Activated T-cell treated with anti-CD3 and anti-CD28 coated beads, Interleukin-2, amount 50 U/mL, for 4 hours (primary cell): Measurements from ENCODE around the gene MACROD2. TPM values are rescaled to one million over a fixed set of nuclear protein-coding genes. Genes with fewer than 3 reads are reported as not detected.

Source experiments
- ATAC-seq, 2 donors: fragments of 200-7000 bp; cut with Tn5 transposase; one replicate each; pipeline ENCODE4 v1.10.0; 2021
- DNase-seq: peaks from one replicate; pipeline ENCODE4 v3.0.0-alpha.2; 2020
- H3K27me3 Mint-ChIP-seq: one replicate; pipeline ENCODE4 v1.8.0; 2021; ENCODE audit warnings: low read depth, mixed read lengths
- H3K36me3 Mint-ChIP-seq: one replicate; pipeline ENCODE4 v1.8.0; 2022; ENCODE audit warnings: mixed read lengths; ENCODE audit not compliant: insufficient read depth
- H3K4me1 Mint-ChIP-seq: one replicate; pipeline ENCODE4 v1.8.0; 2021; ENCODE audit warnings: low read depth, mixed read lengths
- H3K4me3 Mint-ChIP-seq: one replicate; pipeline ENCODE4 v1.8.0; 2021; ENCODE audit warnings: mild to moderate bottlenecking, moderate library complexity, mixed read lengths
- H3K9me3 Mint-ChIP-seq: one replicate; pipeline ENCODE4 v1.8.0; 2021; ENCODE audit warnings: mixed read lengths
- total RNA-seq, 3 donors: library from RNA; stranded (reverse); gene quantifications; one replicate each; pipeline ENCODE4 v1.2.1, GENCODE V29; 2021

Gene MACROD2
- total RNA-seq, 3 donors from 2014 or later, result 0.10 TPM; not detected in 2

DNA sequence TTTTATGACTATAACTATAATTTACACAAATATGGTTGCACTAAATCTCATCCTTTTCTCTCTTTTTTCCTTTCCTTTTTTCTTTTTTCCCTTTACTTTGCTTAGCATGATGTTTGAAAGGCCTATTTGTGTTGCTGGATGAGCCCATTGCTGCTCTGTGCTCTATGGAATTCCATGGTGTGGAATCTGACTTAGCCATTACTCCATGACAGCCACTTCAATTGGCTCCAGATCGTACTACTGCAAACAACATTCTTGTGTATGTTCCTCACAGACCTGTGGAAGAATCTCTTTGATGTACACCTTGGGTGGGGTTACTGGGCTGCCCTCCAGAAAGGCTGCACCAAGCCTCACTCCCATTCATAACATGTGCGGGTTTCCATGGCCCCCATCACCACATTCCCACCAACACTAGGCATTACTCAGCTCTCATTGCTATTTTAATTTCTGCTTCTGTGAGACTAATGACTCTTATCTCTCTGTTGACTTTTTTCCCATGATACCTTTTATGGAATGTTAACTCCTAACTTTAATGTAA lies 1598.9 kb downstream of the MACROD2 start:
- H3K4me1 Mint-ChIP-seq, result no peaks in the 10 kb centered on the region
- H3K27me3 Mint-ChIP-seq, result no peaks in the 10 kb centered on the region
- DNase-seq, result no peak
- no peak for ATAC-seq
- no peaks in the 10 kb centered on the region for H3K36me3 Mint-ChIP-seq
- H3K4me3 Mint-ChIP-seq, result no peak overlapping the region
- H3K9me3 Mint-ChIP-seq, result peaks cover 15% of the 10 kb centered on the region

GRCh38 chr20:15596220-15596890 lies 1601.0 kb downstream of the MACROD2 start:
- Mint-ChIP-seq H3K4me3 (no peak overlapping the region), H3K9me3 (peaks cover 11% of the 10 kb centered on the region), H3K4me1 (no peaks in the 10 kb centered on the region), H3K36me3 (no peaks in the 10 kb centered on the region), H3K27me3 (no peaks in the 10 kb centered on the region)
- DNase-seq (no peak), ATAC-seq (no peak)

DNA sequence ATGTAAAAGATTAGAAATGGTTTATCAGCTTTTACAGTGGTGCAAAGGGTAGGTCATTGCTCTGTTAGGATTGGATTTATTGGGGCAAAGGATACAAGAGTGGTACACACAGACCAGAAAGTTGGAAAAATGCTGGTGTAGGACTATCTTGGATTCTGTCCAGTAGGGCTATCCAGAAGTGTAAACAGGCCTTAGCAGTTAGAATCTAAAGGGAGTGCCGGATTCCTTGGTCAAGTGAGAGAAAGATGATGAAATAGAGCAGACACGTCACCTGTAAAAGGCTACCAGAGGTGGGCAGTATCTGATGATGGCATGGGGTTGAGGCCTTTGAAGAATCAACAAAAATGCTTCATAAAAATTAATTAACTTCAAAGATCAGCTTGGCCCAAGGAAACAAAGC lies 1602.0 kb downstream of the MACROD2 start:
- H3K4me3 Mint-ChIP-seq, result no peak overlapping the region
- no peaks in the 10 kb centered on the region for H3K36me3 Mint-ChIP-seq
- ATAC-seq, result no peak
- DNase-seq, result no peak
- no peaks in the 10 kb centered on the region for H3K4me1 Mint-ChIP-seq
- H3K27me3 Mint-ChIP-seq, result no peaks in the 10 kb centered on the region
- peaks cover 7% of the 10 kb centered on the region for H3K9me3 Mint-ChIP-seq

DNA sequence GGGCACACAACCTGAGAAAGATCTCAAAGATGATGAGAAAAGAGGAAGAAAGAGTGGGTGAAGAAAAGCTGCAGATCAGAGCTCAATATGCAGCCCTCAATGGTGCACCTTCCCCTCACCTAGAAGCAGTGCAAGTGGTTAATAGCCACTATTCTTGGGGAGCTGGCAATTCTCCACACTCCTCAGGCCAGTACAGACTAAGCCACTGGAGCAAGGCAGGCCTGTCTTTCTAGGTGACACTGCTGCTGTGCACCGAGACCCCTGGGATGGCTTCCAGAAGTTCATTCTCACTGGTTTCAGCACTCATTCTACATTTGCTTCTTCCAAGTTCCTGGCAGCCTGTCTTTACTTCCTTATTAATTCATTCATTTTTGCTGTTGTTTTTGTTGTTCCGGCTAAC lies 1604.6 kb downstream of the MACROD2 start:
- no peaks in the 10 kb centered on the region for H3K27me3 Mint-ChIP-seq
- peaks cover 7% of the 10 kb centered on the region for H3K9me3 Mint-ChIP-seq
- no peak overlapping the region for H3K4me3 Mint-ChIP-seq
- H3K4me1 Mint-ChIP-seq, result no peaks in the 10 kb centered on the region
- H3K36me3 Mint-ChIP-seq, result no peaks in the 10 kb centered on the region
- ATAC-seq (no peak), DNase-seq (no peak)

- ATAC-seq (no peak), DNase-seq (no peak)
- Mint-ChIP-seq H3K4me3 (no peak overlapping the region), H3K36me3 (no peaks in the 10 kb centered on the region), H3K4me1 (no peaks in the 10 kb centered on the region), H3K9me3 (peaks cover 7% of the 10 kb centered on the region), H3K27me3 (no peaks in the 10 kb centered on the region)
Measured at GRCh38 chr20:15600565-15600964, 1605.2 kb downstream of the MACROD2 start.

GRCh38 chr20:15603506-15603905 lies 1608.2 kb downstream of the MACROD2 start:
- Mint-ChIP-seq H3K36me3 (no peaks in the 10 kb centered on the region), H3K9me3 (no peaks in the 10 kb centered on the region), H3K27me3 (no peaks in the 10 kb centered on the region), H3K4me1 (no peaks in the 10 kb centered on the region), H3K4me3 (no peak overlapping the region)
- DNase-seq, result no peak
- ATAC-seq, result no peak

GRCh38 chr20:15603978-15604805 lies 1608.9 kb downstream of the MACROD2 start:
- Mint-ChIP-seq H3K27me3 (no peaks in the 10 kb centered on the region), H3K9me3 (no peaks in the 10 kb centered on the region), H3K4me3 (no peak overlapping the region), H3K4me1 (no peaks in the 10 kb centered on the region), H3K36me3 (no peaks in the 10 kb centered on the region)
- ATAC-seq, result no peak
- no peak for DNase-seq

DNA sequence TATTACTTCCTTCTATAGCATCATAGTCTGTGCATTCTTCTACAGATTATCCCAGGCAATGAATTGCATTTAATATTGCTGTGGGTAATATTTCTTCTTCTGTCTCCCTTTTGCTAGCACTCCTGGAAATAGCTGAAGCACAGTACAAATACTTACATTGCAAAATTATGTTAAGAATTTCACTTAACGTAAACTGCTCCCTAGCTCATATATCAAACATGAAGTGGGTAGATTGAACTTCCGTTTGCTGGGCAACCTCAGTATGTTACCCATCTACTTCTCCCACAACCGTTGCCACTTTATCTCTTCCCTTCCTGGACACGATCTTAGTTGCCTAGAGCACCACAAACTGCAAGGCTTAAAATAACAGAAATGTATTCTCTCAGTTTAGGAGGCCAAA lies 1614.6 kb downstream of the MACROD2 start:
- H3K27me3 Mint-ChIP-seq, result no peaks in the 10 kb centered on the region
- no peaks in the 10 kb centered on the region for H3K36me3 Mint-ChIP-seq
- no peak for ATAC-seq
- no peak for DNase-seq
- no peaks in the 10 kb centered on the region for H3K4me1 Mint-ChIP-seq
- no peak overlapping the region for H3K4me3 Mint-ChIP-seq
- no peaks in the 10 kb centered on the region for H3K9me3 Mint-ChIP-seq

GRCh38 chr20:15610787-15611186 lies 1615.5 kb downstream of the MACROD2 start:
- no peak for ATAC-seq
- Mint-ChIP-seq H3K36me3 (no peaks in the 10 kb centered on the region), H3K9me3 (no peaks in the 10 kb centered on the region), H3K4me1 (no peaks in the 10 kb centered on the region), H3K4me3 (no peak overlapping the region), H3K27me3 (no peaks in the 10 kb centered on the region)
- no peak for DNase-seq

DNA sequence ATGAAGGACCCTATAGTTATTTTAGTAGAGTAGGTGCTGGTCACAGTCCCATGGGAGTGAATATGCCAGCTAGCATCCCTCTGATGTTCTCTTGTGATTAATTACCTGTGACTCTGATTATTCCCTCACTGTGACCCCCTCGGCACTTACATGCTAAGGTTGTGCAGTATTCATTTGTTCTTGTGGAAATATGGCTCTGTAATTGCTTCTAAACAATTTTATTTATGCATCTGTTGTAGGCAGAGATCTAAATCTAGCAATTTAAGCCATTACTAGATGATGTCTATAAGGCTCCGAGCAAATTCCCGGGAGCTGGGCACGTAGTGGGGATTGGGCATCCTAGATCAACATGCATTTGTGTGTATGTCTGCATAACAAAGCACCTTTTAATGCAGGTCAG lies 1616.2 kb downstream of the MACROD2 start:
- H3K9me3 Mint-ChIP-seq, result no peaks in the 10 kb centered on the region
- H3K27me3 Mint-ChIP-seq, result no peaks in the 10 kb centered on the region
- H3K4me1 Mint-ChIP-seq, result no peaks in the 10 kb centered on the region
- H3K36me3 Mint-ChIP-seq, result no peaks in the 10 kb centered on the region
- DNase-seq (no peak), ATAC-seq (no peak)
- no peak overlapping the region for H3K4me3 Mint-ChIP-seq

GRCh38 chr20:15612198-15612597 lies 1616.9 kb downstream of the MACROD2 start:
- no peaks in the 10 kb centered on the region for H3K27me3 Mint-ChIP-seq
- no peak for ATAC-seq
- no peaks in the 10 kb centered on the region for H3K36me3 Mint-ChIP-seq

GRCh38 chr20:15612769-15613168 lies 1617.5 kb downstream of the MACROD2 start:
- no peak for ATAC-seq
- no peaks in the 10 kb centered on the region for H3K4me1 Mint-ChIP-seq
- H3K4me3 Mint-ChIP-seq, result no peak overlapping the region

More at GRCh38 chr20:15612198-15612597, 1616.9 kb downstream of the MACROD2 start:
- H3K4me1 Mint-ChIP-seq, result no peaks in the 10 kb centered on the region
- H3K4me3 Mint-ChIP-seq, result no peak overlapping the region
- no peak for DNase-seq
- no peaks in the 10 kb centered on the region for H3K9me3 Mint-ChIP-seq

GRCh38 chr20:15613530-15613929 lies 1618.2 kb downstream of the MACROD2 start:
- H3K27me3 Mint-ChIP-seq, result no peaks in the 10 kb centered on the region
- H3K4me1 Mint-ChIP-seq, result no peaks in the 10 kb centered on the region
- DNase-seq, result no peak
- H3K9me3 Mint-ChIP-seq, result no peaks in the 10 kb centered on the region
- H3K4me3 Mint-ChIP-seq, result no peak overlapping the region
- ATAC-seq, result no peak
- no peaks in the 10 kb centered on the region for H3K36me3 Mint-ChIP-seq

More at GRCh38 chr20:15612769-15613168, 1617.5 kb downstream of the MACROD2 start:
- DNase-seq, result no peak
- Mint-ChIP-seq H3K27me3 (no peaks in the 10 kb centered on the region), H3K36me3 (no peaks in the 10 kb centered on the region), H3K9me3 (no peaks in the 10 kb centered on the region)

DNA sequence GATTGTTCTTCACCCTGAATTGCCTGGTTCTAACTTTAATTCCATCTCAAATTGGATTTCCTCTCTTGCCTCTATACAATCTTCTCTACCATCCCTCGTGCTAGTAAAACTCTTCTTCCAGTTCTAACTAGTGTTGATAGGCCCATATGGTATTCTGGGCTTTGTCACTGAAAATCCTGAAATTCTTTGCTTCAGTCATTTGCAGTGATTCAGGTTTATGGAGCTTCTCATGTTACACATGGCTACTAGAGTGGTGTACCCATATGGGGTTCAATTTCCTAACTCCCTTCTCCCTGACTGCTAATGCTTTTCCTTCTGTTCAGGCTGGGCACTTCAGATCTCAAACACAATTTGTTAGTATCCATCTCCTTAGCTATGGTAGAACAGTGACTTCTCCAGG lies 1621.3 kb downstream of the MACROD2 start:
- ATAC-seq, result no peak

DNA sequence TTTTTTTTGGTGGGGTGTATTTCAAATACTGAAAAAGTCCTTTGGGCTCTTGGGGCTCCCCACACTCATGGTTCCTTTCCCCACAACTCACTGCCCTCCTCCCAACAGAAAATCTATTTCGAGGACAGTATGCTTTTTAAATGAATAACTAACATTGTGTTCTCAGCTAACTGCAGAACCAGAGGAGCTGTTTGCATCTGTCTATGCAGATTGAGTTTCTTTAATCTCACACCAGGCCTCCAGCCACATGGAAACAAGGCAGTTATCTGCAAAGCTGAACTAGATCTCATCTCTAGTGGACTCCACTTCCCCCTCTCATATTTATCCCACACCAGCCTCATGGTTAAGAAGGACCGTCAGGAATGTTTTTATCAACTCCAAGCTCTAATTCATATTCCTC lies 1622.8 kb downstream of the MACROD2 start:
- ATAC-seq (no peak), DNase-seq (no peak)
- no peaks in the 10 kb centered on the region for H3K27me3 Mint-ChIP-seq
- no peaks in the 10 kb centered on the region for H3K36me3 Mint-ChIP-seq
- no peak overlapping the region for H3K4me3 Mint-ChIP-seq
- H3K9me3 Mint-ChIP-seq, result peaks cover 7% of the 10 kb centered on the region
- no peaks in the 10 kb centered on the region for H3K4me1 Mint-ChIP-seq

More for the DNA sequence above, 1621.3 kb downstream of the MACROD2 start:
- Mint-ChIP-seq H3K9me3 (peaks cover 7% of the 10 kb centered on the region), H3K4me1 (no peaks in the 10 kb centered on the region), H3K4me3 (no peak overlapping the region), H3K36me3 (no peaks in the 10 kb centered on the region), H3K27me3 (no peaks in the 10 kb centered on the region)
- DNase-seq, result no peak
